CD4-positive, alpha-beta T cell treated with Interleukin-10 for 1 hour (primary cell): ENCODE data around the gene PLXND1.

ENCODE experiments used
- DNase-seq: peaks from one replicate; pipeline ENCODE4 v3.0.0-alpha.2; 2020

Gene PLXND1

DNA sequence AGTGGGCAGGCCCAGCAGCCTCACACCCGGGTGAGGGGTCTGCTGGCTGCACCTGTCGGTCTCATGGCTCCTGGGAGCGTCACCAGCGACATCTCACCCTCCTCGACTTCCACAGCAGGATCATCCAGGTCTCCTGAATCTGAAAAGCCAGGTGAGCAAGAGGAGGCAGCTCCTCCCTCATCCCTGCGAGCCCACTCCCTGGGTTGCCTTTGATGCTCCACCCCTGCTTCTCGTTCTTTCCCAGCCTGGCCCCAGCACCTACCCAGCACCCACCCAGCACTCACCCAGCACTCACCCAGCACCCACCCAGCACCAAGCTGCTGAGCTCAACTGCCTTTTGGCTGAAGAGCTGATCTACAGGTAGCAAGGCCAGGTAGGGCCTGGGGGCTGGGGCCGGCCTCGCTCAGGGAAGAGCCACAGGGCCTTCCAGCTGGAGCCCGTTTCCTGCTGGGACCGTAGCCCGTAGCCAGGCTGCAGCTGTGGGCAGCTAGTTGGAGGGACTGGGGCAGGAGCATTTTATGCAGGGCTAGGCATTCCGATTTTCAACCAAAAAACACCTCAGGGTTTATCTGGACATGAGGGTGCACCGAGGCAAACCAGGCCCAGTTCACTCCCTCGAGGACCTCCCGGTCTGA lies 63.2 kb downstream of the PLXND1 start, which contains the start of gene H1-8:
Gene H1-8 (plus strand): TSS at position 20 of the 635 bp plus-strand sequence. CDS start 44 bp downstream, at position 64.
- no peak for DNase-seq

DNA sequence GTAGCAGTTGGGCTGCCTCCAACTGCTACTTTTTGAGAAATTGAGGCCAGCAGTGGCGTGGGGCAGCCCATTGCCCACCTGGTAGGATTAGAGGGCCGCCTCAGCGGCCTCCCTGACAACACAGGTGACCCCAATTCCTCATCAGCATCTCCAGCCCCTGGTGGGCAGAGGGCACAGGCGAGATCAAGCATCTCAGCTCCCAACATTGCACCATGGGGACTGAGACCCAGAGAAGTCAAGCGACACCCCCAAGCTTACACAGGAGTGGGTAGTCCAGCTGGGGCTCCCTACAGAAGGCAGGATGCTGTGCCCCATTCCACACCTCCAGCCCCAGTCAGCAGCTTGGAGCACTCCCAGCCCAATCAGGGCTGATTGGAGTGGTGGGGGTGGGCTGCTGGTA lies 63.7 kb downstream of the PLXND1 start:
- no peak for DNase-seq

DNA sequence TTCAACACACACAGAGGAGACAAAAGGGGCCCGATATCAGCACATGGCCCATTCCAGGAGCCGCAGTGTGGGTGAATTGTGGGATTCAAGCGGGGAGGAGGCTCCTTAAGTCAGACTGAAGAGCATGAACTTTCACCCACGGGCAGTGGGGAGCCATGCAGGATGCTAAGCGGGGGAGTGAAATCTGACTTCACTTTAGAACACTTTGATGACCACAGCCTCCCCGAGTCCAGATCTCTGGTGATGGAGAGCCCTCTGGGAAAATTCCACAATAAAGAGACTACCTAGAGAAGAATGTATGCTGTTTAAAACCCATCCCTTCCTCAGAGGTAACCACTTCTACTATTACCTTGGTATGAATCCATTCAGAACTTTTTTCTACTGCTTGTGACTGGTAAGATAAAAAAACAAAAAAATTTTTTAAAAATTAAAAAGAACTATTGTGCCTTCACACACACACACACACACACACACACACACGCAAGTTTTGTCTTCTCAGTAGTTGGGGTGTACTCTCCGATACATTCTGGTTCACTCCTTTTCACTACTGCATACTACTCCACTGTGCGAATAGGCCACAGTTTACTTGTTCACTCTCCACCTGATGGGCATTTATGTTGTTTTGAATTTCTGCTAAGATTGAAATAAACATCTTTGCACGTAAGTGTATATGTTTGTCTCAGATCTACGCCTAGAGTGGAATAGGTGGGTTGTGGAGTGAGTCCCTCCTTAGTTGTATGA lies 65.5 kb downstream of the PLXND1 start:
- DNase-seq, result no peak

DNA sequence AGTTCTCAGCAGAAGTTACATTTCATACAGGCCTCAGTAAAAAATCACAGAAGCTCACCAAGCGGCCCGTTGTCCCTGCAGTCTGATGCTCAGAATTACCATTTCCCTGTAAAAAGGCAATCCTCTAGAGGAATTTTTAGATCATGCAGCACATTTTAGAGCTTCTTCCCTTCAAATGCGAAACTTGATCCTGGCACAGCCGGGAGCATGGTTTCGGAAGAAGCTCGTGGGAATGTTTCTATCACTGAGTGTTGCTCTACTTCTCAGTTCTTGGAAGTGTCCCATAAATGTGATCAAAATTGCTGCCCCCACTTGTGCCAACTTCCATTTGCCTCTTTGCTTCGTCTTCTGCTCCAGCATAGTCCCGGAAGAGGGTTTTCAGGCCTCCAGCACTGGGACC lies 67.3 kb downstream of the PLXND1 start:
- DNase-seq, result no peak

DNA sequence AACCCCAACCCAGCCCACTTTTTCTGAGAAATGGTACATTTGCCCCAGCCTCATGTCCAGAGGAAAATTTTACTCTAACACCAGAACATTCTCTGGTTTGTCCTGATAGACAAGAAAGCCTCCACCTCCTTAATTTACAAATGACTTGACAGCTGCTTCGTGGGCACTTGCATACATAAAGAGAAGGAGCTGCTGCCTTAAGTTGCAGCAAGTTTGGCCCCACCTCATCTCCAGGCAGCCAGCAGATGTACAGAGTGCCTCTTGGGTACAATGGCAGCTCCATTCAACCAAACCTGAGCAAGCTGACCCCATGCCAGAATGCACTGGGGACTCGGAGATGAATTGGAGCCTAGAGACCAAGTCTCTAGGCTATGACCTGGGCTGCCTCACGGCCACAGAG lies 69.7 kb downstream of the PLXND1 start:
- no peak for DNase-seq

DNA sequence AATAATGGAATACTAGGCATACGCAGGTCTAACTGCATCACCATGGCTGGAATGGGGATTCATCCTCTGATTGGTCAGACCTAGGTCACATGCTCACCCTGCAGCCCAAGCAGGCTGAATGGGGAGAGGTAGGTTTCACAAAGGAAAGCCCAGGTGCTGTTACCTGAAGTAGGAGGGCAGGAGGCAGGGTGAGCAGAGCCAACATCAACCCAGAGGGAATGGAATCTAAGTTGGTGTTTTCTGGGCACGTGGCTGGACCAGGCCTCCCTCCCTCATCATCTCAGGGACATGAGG lies 70.2 kb downstream of the PLXND1 start:
- DNase-seq, result no peak

DNA sequence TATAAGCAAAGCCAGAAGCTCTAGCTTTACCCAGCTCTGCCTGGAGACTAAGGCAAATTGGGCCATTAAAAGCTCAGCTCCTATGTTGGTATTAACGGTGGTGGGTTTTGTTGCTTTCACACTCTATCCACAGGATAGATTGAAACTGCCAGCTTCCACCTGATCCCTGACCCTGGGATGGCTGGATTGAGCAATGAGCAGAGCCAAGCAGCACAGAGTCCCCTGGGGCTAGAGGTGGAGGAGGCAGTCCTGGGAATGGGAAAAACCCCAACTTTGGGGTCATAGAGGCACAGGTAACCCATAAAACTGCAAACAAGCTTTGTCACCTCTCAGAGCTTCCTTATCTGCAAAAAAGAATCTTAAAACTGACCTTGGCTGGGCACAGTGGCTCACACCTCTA lies 71.4 kb downstream of the PLXND1 start:
- no peak for DNase-seq

DNA sequence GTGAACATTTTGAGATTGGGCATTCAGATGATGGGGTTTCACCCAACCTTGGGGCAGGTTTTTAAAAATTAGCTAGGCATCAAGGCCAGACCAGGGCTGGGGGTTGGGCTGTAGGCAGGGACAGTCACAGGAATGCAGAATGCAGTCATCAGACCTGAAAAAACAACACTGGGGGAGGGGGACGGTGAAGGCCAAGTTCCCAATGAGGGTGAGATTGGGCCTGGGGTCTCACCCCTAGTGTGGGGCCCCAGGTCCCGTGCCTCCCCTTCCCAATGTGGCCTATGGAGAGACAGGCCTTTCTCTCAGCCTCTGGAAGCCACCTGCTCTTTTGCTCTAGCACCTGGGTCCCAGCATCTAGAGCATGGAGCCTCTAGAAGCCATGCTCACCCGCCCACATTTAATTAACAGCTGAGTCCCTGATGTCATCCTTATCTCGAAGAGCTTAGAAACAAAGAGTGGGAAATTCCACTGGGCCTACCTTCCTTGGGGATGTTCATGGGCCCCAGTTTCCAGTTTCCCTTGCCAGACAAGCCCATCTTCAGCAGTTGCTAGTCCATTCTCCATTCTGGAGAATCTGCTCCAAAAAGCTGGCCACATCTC lies 71.9 kb downstream of the PLXND1 start:
- DNase-seq, result no peak

DNA sequence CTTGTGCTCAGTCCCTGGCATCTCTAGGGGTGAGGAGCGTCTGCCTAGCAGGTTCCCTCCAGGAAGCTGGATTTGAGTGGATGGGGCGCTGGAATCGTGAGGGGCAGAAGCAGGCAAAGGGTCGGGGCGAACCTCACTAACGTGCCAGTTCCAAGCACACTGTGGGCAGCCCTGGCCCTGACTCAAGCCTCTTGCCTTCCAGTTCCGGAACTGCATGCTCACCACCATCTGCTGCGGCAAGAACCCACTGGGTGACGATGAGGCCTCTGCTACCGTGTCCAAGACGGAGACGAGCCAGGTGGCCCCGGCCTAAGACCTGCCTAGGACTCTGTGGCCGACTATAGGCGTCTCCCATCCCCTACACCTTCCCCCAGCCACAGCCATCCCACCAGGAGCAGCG lies 73.1 kb downstream of the PLXND1 start:
- DNase-seq, result no peak

DNA sequence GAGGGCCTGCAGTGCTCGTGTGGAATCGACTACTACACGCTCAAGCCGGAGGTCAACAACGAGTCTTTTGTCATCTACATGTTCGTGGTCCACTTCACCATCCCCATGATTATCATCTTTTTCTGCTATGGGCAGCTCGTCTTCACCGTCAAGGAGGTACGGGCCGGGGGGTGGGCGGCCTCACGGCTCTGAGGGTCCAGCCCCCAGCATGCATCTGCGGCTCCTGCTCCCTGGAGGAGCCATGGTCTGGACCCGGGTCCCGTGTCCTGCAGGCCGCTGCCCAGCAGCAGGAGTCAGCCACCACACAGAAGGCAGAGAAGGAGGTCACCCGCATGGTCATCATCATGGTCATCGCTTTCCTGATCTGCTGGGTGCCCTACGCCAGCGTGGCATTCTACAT lies 74.2 kb downstream of the PLXND1 start:
- DNase-seq, result no peak

DNA sequence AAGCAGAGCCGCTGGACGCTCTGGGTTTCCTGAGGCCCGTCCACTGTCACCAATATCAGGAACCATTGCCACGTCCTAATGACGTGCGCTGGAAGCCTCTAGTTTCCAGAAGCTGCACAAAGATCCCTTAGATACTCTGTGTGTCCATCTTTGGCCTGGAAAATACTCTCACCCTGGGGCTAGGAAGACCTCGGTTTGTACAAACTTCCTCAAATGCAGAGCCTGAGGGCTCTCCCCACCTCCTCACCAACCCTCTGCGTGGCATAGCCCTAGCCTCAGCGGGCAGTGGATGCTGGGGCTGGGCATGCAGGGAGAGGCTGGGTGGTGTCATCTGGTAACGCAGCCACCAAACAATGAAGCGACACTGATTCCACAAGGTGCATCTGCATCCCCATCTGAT lies 74.8 kb downstream of the PLXND1 start:
- DNase-seq, result no peak

DNA sequence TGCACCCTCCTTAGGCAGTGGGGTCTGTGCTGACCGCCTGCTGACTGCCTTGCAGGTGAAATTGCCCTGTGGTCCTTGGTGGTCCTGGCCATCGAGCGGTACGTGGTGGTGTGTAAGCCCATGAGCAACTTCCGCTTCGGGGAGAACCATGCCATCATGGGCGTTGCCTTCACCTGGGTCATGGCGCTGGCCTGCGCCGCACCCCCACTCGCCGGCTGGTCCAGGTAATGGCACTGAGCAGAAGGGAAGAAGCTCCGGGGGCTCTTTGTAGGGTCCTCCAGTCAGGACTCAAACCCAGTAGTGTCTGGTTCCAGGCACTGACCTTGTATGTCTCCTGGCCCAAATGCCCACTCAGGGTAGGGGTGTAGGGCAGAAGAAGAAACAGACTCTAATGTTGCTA lies 75.7 kb downstream of the PLXND1 start:
- DNase-seq, result no peak

DNA sequence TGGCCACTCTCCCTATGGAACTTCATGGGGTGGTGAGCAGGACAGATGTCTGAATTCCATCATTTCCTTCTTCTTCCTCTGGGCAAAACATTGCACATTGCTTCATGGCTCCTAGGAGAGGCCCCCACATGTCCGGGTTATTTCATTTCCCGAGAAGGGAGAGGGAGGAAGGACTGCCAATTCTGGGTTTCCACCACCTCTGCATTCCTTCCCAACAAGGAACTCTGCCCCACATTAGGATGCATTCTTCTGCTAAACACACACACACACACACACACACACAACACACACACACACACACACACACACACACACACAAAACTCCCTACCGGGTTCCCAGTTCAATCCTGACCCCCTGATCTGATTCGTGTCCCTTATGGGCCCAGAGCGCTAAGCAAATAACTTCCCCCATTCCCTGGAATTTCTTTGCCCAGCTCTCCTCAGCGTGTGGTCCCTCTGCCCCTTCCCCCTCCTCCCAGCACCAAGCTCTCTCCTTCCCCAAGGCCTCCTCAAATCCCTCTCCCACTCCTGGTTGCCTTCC lies 76.2 kb downstream of the PLXND1 start:
- DNase-seq, result no peak

DNA sequence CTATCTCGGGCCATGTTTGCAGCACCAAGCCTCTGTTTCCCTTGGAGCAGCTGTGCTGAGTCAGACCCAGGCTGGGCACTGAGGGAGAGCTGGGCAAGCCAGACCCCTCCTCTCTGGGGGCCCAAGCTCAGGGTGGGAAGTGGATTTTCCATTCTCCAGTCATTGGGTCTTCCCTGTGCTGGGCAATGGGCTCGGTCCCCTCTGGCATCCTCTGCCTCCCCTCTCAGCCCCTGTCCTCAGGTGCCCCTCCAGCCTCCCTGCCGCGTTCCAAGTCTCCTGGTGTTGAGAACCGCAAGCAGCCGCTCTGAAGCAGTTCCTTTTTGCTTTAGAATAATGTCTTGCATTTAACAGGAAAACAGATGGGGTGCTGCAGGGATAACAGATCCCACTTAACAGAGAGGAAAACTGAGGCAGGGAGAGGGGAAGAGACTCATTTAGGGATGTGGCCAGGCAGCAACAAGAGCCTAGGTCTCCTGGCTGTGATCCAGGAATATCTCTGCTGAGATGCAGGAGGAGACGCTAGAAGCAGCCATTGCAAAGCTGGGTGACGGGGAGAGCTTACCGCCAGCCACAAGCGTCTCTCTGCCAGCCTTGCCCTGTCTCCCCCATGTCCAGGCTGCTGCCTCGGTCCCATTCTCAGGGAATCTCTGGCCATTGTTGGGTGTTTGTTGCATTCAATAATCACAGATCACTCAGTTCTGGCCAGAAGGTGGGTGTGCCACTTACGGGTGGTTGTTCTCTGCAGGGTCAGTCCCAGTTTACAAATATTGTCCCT lies 76.9 kb downstream of the PLXND1 start:
- DNase-seq, result no peak

DNA sequence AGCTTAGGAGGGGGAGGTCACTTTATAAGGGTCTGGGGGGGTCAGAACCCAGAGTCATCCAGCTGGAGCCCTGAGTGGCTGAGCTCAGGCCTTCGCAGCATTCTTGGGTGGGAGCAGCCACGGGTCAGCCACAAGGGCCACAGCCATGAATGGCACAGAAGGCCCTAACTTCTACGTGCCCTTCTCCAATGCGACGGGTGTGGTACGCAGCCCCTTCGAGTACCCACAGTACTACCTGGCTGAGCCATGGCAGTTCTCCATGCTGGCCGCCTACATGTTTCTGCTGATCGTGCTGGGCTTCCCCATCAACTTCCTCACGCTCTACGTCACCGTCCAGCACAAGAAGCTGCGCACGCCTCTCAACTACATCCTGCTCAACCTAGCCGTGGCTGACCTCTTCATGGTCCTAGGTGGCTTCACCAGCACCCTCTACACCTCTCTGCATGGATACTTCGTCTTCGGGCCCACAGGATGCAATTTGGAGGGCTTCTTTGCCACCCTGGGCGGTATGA lies 77.8 kb downstream of the PLXND1 start, which contains the start of gene RHO:
Gene RHO (plus strand): TSS at position 51 of the 512 bp plus-strand sequence. CDS start 95 bp downstream, at position 146.
- DNase-seq, result no peak

DNA sequence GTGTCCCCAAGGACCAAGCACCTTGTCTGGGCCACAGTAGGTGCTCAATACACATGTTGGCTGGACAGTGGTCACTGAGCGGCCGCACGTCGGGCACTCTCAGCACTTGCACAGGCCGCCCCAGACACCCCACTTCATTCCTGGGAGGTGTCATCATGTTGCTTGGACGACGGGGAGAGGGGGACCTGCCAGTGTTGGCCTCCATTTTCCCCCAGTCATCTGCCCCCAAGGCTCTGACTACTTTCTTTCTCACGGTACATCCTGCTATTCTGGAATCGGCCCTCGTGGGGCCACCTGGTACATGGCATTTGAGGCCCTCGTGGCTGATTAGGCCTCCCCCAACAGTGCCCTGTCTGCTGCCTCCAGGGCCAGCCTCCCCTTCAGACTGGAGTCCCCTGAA lies 79.2 kb downstream of the PLXND1 start:
- DNase-seq, result no peak

DNA sequence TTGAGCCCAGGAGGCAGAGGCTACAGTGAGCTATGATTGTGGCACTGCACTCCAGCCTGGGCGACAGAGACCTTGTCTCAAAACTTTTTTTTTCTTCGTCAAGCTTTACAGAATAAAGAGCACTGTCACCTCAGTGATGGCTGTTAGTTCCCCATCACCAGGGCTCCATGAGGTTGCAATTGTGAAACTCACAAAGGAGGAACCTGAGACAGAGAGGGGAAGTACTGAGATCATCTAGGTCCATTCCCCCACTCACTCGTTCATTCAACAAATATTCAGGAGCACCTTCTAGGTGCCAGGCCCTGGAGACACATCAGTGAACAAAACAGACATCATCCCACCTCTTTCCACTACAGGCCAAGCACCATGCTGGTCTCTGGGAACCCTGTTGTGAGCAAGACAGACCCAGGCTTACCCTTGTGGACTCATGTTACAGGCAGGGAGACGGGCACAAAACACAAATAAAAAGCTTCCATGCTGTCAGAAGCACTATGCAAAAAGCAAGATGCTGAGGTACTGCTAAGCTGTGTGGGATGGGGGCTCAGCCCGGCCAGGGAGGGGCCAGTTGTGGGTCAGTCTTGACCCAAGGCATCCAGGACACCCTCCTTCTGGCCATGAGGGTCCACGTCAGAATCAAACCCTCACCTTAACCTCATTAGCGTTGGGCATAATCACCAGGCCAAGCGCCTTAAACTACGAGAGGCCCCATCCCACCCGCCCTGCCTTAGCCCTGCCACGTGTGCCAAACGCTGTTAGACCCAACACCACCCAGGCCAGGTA lies 80.2 kb downstream of the PLXND1 start:
- peak; percentile 2 for DNase-seq

DNA sequence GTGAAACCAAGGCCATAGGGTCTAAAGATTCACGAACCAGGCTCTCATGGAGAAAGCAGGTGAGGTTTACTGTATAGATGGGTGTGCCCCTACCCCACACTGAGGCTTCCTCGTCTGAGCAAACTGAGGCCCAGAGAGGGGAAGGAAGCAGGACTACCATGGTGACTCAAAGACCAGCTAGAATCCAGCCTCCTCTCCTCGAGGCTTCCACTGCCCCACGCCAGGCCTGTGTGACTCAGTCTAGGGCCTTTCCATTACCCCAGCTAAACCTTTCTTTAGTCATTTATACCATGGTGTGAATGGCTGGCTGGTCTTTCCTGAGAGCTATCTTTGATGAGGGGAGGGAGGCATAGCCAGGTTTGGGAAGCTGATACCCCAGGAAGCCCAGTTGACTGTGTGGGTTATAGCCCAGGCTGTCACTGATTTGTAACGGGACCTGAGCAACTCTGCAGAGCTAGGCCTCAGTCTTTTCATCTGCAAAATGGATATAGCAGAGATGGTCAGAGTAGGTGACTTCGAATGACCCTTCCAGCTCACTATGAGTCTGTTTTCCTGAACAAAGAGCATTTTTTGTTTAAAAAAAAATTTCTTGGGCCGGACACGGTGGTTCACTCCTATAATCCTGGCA lies 81.0 kb downstream of the PLXND1 start:
- no peak for DNase-seq

DNA sequence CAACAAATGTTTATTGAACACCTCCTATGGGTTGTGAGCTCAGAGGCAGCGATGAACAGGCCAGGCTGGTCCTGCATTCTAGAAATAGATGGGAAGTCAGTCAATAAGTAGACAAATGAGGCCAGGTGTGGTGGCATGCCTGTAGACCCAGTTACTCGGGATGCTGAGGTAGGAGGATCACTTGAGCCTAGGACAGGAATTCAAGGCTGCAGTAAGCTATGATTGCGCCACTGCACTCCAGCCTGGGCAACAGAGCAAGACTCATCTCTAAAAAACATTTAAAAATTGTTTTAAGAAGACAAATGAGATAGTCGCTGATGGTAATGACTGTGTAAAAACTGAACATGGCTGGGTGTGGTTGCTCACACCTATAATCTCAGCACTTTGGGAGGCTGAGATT lies 82.4 kb downstream of the PLXND1 start:
- DNase-seq, result no peak

DNA sequence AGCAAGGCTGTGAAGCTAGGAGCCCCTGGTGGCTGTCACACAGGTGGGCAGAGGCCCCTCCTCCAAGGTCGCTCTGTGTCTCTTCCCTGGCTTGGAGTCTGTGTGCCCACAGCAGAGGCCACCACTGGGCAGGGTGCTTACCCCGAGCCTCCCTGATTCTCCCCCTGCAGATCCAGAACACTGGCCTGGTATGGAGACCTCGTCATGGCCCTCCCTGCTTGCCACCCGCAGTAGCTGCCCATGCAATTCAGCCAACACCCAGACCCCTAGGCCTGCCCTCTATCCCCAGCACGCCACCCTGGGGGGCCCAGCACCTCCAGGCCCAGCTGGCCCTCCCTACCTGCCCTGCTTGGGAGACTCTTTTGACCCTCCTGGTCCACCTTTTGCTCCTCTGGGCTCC lies 83.5 kb downstream of the PLXND1 start:
- no peak for DNase-seq

DNA sequence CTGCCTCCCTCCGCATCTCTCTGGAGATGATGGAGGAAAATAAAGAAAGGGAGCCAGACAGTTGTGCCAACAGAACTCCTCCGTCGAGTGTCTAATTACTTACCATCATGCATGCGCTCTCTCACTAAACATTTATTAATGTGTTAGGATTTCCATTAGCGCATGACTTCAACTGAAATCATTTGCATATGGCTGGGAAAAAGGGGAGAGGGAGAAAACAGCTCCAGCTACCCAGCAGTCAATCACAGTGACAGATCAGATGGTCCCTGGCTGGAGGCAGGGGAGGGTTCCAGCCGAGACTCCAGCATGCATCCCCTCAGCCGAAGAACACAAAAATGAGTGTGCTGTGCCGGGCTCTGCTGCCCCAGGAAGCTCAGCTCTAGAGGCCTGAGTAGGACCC lies 84.9 kb downstream of the PLXND1 start:
- no peak for DNase-seq

DNA sequence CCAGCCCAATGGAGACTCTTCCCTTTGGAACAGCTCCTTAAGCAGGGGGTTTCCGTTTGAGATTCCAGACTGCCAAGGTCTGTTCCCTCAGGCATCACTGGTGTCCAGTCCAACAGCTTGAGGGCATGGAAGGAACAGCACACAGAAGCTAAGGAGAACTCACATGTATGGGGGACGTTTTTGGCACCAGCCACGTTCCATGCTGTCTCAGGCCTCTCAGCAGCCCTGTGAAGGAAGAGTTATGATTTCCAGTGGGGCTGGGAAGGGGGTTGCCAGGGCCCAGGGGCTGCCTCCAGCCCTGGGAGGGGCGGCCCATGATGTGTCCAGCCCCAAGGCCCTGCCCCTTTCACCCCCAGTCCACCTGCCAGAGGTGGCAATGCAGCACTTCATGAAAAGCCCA lies 85.5 kb downstream of the PLXND1 start:
- no peak for DNase-seq
